ENCODE data around the gene PLEKHA7. TPM values are rescaled to one million over a fixed set of nuclear protein-coding genes. Genes with fewer than 3 reads are reported as not detected.

The PLEKHA7 gene
- total RNA-seq, 1 donor from 2014 or later: 9.5 TPM

- Histone ChIP-seq H3K4me3 (no peak overlapping the region), H3K9me3 (no peaks in the 10 kb centered on the region), H3K36me3 (no peaks in the 10 kb centered on the region), H3K27ac (no peak overlapping the region), H3K27me3 (no peaks in the 10 kb centered on the region), H3K4me1 (no peaks in the 10 kb centered on the region)
- no peak for TF ChIP-seq CTCF (IDR thresholded peaks at IDR 0.05)
- intact Hi-C loops (cut with DNase I): no loop called here
- no peak for DNase-seq (ENCODE audit: low spot score in 2 of 2)
Observed at GRCh38 chr11:16897470-16898061, 116.6 kb downstream of the PLEKHA7 start.

- intact Hi-C loops (cut with DNase I): no loop called here
- no peaks in the 10 kb centered on the region for H3K27me3 ChIP-seq
- no peaks in the 10 kb centered on the region for H3K9me3 ChIP-seq
- no peak overlapping the region for H3K27ac ChIP-seq
- no peak overlapping the region for H3K4me3 ChIP-seq
- TF ChIP-seq CTCF (IDR thresholded peaks at IDR 0.05): no peak
- H3K4me1 ChIP-seq: no peaks in the 10 kb centered on the region
- H3K36me3 ChIP-seq: no peaks in the 10 kb centered on the region
- no peak for DNase-seq (ENCODE audit: low spot score in 2 of 2)
Observed at GRCh38 chr11:16896729-16897469, 117.3 kb downstream of the PLEKHA7 start.

- no peak overlapping the region for H3K27ac ChIP-seq
- peaks cover 0 to 12% of the 10 kb centered on the region in 2 donors for H3K9me3 ChIP-seq
- no peaks in the 10 kb centered on the region for H3K27me3 ChIP-seq
- no peak for DNase-seq (ENCODE audit: low spot score in 2 of 2)
- intact Hi-C loops (cut with DNase I): no loop called here
- TF ChIP-seq CTCF (IDR thresholded peaks at IDR 0.05): no peak
- no peaks in the 10 kb centered on the region for H3K4me1 ChIP-seq
- H3K36me3 ChIP-seq: no peaks in the 10 kb centered on the region
- H3K4me3 ChIP-seq: no peak overlapping the region
Observed at GRCh38 chr11:16895306-16895705, 118.9 kb downstream of the PLEKHA7 start.

GRCh38 chr11:16893456-16894066 lies 120.7 kb downstream of the PLEKHA7 start:
- Histone ChIP-seq H3K27ac (no peak overlapping the region), H3K4me3 (no peak overlapping the region), H3K27me3 (no peaks in the 10 kb centered on the region), H3K4me1 (no peaks in the 10 kb centered on the region), H3K36me3 (no peaks in the 10 kb centered on the region), H3K9me3 (peaks cover 8 to 24% of the 10 kb centered on the region in 2 donors)
- no peak for TF ChIP-seq CTCF (IDR thresholded peaks at IDR 0.05)
- no peak for DNase-seq (ENCODE audit: low spot score in 2 of 2)
- intact Hi-C loops (cut with DNase I): no loop called here

GRCh38 chr11:16891964-16892363 lies 122.2 kb downstream of the PLEKHA7 start:
- DNase-seq (ENCODE audit: low spot score in 2 of 2): no peak
- Histone ChIP-seq H3K4me1 (no peaks in the 10 kb centered on the region), H3K9me3 (peaks cover 8 to 24% of the 10 kb centered on the region in 2 donors), H3K36me3 (no peaks in the 10 kb centered on the region), H3K27me3 (no peaks in the 10 kb centered on the region), H3K27ac (no peak overlapping the region), H3K4me3 (no peak overlapping the region)
- intact Hi-C loops (cut with DNase I): no loop called here
- no peak for TF ChIP-seq CTCF (IDR thresholded peaks at IDR 0.05)

Data from ascending aorta (tissue), 2 donors.